ENCODE measurements around the gene NKX2-4.

DNA sequence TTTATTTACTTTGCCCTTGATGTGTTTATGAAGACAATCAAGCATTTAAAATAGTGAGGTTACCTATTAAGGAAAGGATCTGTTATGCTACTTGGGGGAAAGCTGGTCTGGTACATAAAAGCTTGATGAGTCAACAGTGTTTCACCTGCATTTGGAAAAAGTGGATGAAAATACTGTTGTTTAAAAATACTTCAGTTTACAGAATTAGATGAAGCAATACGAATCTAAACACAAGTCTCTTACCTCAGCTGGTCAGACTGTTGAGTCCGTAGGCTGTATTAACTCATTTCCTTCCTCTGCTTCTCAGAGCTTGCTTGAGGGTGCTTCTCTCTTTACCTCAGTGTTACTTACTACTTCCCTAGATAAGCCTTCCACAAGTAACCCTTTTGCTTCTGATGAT is 36.1 kb downstream of the NKX2-4 start:
- TF ChIP-seq, protein P1, sequence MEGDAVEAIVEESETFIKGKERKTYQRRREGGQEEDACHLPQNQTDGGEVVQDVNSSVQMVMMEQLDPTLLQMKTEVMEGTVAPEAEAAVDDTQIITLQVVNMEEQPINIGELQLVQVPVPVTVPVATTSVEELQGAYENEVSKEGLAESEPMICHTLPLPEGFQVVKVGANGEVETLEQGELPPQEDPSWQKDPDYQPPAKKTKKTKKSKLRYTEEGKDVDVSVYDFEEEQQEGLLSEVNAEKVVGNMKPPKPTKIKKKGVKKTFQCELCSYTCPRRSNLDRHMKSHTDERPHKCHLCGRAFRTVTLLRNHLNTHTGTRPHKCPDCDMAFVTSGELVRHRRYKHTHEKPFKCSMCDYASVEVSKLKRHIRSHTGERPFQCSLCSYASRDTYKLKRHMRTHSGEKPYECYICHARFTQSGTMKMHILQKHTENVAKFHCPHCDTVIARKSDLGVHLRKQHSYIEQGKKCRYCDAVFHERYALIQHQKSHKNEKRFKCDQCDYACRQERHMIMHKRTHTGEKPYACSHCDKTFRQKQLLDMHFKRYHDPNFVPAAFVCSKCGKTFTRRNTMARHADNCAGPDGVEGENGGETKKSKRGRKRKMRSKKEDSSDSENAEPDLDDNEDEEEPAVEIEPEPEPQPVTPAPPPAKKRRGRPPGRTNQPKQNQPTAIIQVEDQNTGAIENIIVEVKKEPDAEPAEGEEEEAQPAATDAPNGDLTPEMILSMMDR (IDR thresholded peaks at IDR 0.05), result no peak
- TF ChIP-seq POLR2A (IDR thresholded peaks at IDR 0.05), result no peak
